ENCODE data around the gene OR1S2. TPM values are rescaled to one million over a fixed set of nuclear protein-coding genes. Genes with fewer than 3 reads are reported as not detected.

The OR1S2 gene
- total and polyA plus RNA-seq, 2 experiments from 2014 or later: not detected

DNA sequence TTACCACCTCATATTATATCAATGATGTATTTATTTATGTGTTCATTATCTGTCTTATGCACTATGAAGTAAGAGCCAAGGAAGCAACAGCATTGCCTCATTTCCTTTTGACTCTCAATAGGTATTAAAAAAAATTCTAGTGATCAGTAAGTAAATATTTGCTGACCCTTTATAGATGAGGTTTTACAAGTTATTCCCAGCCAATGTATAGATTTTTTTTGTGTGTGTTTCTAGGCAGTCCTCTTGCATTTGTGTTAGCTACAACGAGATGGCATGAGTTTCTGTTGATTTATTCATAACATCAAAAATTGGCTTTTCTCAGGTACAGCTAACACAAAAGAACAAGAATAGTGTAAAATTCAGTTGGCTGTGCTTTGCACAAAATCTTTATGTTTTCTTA, 4.7 kb downstream of the OR1S2 start:
- H3K4me1 ChIP-seq (ENCODE audit: insufficient read depth): no peaks in the 10 kb centered on the region
- in situ Hi-C loops (cut with MboI): no loop called here
- H3K4me2 ChIP-seq (ENCODE audit: unreplicated experiment): no peak overlapping the region
- H3F3A ChIP-seq (ENCODE audit: insufficient read depth): no peaks in the 10 kb centered on the region
- H2AFZ ChIP-seq: no peak overlapping the region
- no peak overlapping the region for H3K4me3 ChIP-seq
- 3 to 17% methylated on average over 1 of the region's 1 CpG for WGBS, 2 experiments (ENCODE audit: low coverage in 1 of 2, low lambda C conversion rate in 2 of 2, missing lambda C conversion rate in 2 of 2)
- H3K9ac ChIP-seq: no peak overlapping the region
- TF ChIP-seq EZH2phosphoT487 (IDR thresholded peaks at IDR 0.05; ENCODE audit: insufficient read depth, low read depth) (no peak), EZH2 (IDR thresholded peaks at IDR 0.05; ENCODE audit: insufficient read depth, poor library complexity, severe bottlenecking) (no peak)
- H3K36me3 ChIP-seq (ENCODE audit: low read depth): no peaks in the 10 kb centered on the region
- no peaks in the 10 kb centered on the region for H3K79me2 ChIP-seq (ENCODE audit: insufficient read depth)
- H3K27me3 ChIP-seq (replicated peaks; ENCODE audit: insufficient read depth): no peaks in the 10 kb centered on the region
- no peak for DNase-seq
- 0 out of 2 replicates have a peak, but pooled peaks cover 2% of the 10 kb centered on the region for H4K20me1 ChIP-seq (ENCODE audit: insufficient read depth)
- no peaks in the 10 kb centered on the region for H3K9me2 ChIP-seq (ENCODE audit: insufficient read depth)
- peaks cover 2% of the 10 kb centered on the region for H3K9me3 ChIP-seq (ENCODE audit: low read depth)
- H3K27ac ChIP-seq: no peak overlapping the region

DNA sequence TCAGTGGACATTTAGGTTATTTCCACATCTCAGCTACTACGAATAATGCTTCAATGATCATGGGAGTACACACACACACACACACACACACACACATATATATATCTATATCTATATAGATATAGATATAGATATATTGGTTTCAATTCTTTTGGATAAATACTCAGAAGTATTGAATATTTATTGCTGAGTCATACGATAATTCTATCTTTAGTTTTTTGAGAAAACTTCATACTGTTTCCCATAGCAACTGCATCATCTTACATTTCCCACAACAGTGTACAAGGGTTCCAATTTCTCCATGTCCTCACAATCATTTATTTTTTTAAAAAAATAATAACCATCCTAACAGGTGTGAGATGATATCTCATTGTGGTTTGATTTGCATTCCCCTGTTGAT, 8.0 kb downstream of the OR1S2 start:
- Histone ChIP-seq H3K4me3 (no peak overlapping the region), H3K27ac (no peak overlapping the region), H2AFZ (no peak overlapping the region), H3K36me3 (ENCODE audit: low read depth) (no peaks in the 10 kb centered on the region), H4K20me1 (ENCODE audit: insufficient read depth) (0 out of 2 replicates have a peak, but pooled peaks cover 2% of the 10 kb centered on the region), H3K9me3 (ENCODE audit: low read depth) (peaks cover 2% of the 10 kb centered on the region), H3K4me2 (ENCODE audit: unreplicated experiment) (no peak overlapping the region), H3K9me2 (ENCODE audit: insufficient read depth) (no peaks in the 10 kb centered on the region), H3K9ac (no peak overlapping the region), H3K79me2 (ENCODE audit: insufficient read depth) (no peaks in the 10 kb centered on the region), H3F3A (ENCODE audit: insufficient read depth) (no peaks in the 10 kb centered on the region), H3K27me3 (replicated peaks; ENCODE audit: insufficient read depth) (no peaks in the 10 kb centered on the region), H3K4me1 (ENCODE audit: insufficient read depth) (no peaks in the 10 kb centered on the region)
- 18 to 41% methylated on average over 2 of the region's 2 CpGs for WGBS, 2 experiments (ENCODE audit: low coverage in 1 of 2, low lambda C conversion rate in 2 of 2, missing lambda C conversion rate in 2 of 2)
- DNase-seq: no peak
- TF ChIP-seq EZH2phosphoT487 (IDR thresholded peaks at IDR 0.05; ENCODE audit: insufficient read depth, low read depth) (no peak), EZH2 (IDR thresholded peaks at IDR 0.05; ENCODE audit: insufficient read depth, poor library complexity, severe bottlenecking) (no peak)
- in situ Hi-C loops (cut with MboI): no loop called here

DNA sequence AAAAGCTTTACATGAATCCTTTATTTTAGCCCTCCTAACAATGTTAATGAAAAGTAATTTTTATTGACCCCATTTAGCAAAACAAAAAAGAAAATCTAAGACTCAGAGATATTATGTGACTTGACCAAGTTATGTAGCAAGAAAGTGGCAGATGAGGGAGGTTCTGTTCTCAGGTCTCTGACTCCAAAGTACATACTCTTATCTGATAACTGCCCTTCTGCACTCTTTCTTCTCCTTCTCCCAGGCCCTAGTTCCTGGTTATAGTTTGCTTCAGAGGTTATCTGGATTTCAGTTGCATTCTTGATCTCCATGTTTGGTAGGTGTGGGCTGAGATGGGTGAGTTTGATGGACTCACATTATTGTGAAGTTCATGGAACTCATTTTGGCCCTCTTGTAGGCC, 10.6 kb downstream of the OR1S2 start:
- no peak overlapping the region for H3K27ac ChIP-seq
- H3K4me2 ChIP-seq (ENCODE audit: unreplicated experiment): no peak overlapping the region
- no peak for TF ChIP-seq EZH2 (IDR thresholded peaks at IDR 0.05; ENCODE audit: insufficient read depth, poor library complexity, severe bottlenecking)
- no peak for TF ChIP-seq EZH2phosphoT487 (IDR thresholded peaks at IDR 0.05; ENCODE audit: insufficient read depth, low read depth)
- DNase-seq: no peak
- H3K4me3 ChIP-seq: no peak overlapping the region
- no peaks in the 10 kb centered on the region for H3K79me2 ChIP-seq (ENCODE audit: insufficient read depth)
- H2AFZ ChIP-seq: no peak overlapping the region
- no peak overlapping the region for H3K9ac ChIP-seq
- in situ Hi-C loops (cut with MboI): no loop called here
- H3K9me3 ChIP-seq (ENCODE audit: low read depth): peaks cover 2% of the 10 kb centered on the region
- no peaks in the 10 kb centered on the region for H3K4me1 ChIP-seq (ENCODE audit: insufficient read depth)
- H3K27me3 ChIP-seq (replicated peaks; ENCODE audit: insufficient read depth): no peaks in the 10 kb centered on the region
- no peaks in the 10 kb centered on the region for H3F3A ChIP-seq (ENCODE audit: insufficient read depth)
- H3K36me3 ChIP-seq (ENCODE audit: low read depth): no peaks in the 10 kb centered on the region
- no peaks in the 10 kb centered on the region for H3K9me2 ChIP-seq (ENCODE audit: insufficient read depth)
- H4K20me1 ChIP-seq (ENCODE audit: insufficient read depth): 0 out of 2 replicates have a peak, but pooled peaks cover 2% of the 10 kb centered on the region

DNA sequence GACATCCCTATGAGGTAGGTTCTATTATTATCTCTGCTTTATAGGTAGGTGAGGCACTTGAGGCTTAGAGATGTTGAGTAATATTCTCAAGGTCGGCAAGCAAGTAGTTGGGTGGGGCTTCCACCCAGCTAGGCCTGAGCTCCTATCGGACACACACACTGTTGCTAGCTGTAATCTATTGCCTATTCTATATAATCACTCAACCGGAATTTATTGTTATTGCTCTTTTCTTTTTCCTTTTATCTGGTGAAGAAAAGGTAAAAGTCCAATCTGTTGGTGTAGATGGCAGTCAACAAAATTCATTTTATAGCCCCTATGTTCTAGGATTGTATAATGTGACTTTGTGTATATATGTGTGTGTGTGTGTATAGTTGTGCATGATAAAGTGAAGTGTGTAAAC, 11.7 kb downstream of the OR1S2 start:
- H3K4me3 ChIP-seq: no peak overlapping the region
- H3K9ac ChIP-seq: no peak overlapping the region
- 19 to 26% methylated on average over 3 of the region's 3 CpGs for WGBS, 2 experiments (ENCODE audit: low coverage in 1 of 2, low lambda C conversion rate in 2 of 2, missing lambda C conversion rate in 2 of 2)
- no peaks in the 10 kb centered on the region for H3F3A ChIP-seq (ENCODE audit: insufficient read depth)
- TF ChIP-seq EZH2 (IDR thresholded peaks at IDR 0.05; ENCODE audit: insufficient read depth, poor library complexity, severe bottlenecking) (no peak), EZH2phosphoT487 (IDR thresholded peaks at IDR 0.05; ENCODE audit: insufficient read depth, low read depth) (no peak)
- no peaks in the 10 kb centered on the region for H3K9me2 ChIP-seq (ENCODE audit: insufficient read depth)
- no peak overlapping the region for H3K27ac ChIP-seq
- no peak overlapping the region for H3K4me2 ChIP-seq (ENCODE audit: unreplicated experiment)
- in situ Hi-C loops (cut with MboI): no loop called here
- no peaks in the 10 kb centered on the region for H4K20me1 ChIP-seq (ENCODE audit: insufficient read depth)
- no peak overlapping the region for H2AFZ ChIP-seq
- H3K36me3 ChIP-seq (ENCODE audit: low read depth): no peaks in the 10 kb centered on the region
- H3K9me3 ChIP-seq (ENCODE audit: low read depth): no peaks in the 10 kb centered on the region
- DNase-seq: no peak
- H3K79me2 ChIP-seq (ENCODE audit: insufficient read depth): no peaks in the 10 kb centered on the region
- no peaks in the 10 kb centered on the region for H3K27me3 ChIP-seq (replicated peaks; ENCODE audit: insufficient read depth)
- H3K4me1 ChIP-seq (ENCODE audit: insufficient read depth): no peaks in the 10 kb centered on the region

DNA sequence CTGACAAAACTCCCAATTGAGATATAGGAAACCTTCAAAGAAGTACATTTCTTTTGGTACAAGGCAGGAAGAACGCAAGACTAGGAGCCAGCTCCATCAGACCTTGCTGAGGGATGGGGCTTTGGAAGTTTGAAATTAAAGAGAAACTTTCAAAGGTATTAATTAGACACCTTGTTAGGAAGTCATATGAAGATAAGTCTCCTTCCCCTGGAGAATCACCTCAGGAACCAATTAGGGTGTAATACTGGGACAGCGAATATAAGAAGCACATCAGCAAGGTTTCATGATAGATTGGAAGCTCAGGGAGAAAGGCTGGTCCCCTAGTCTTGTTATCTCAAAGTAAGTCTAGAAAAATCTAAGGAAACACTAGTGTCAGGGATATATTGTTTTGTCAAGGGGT, 15.2 kb downstream of the OR1S2 start, which contains the start of gene OR9Q2:
OR9Q2 (plus strand) TSS at position 301 of the 400 bp plus-strand sequence. CDS start 1,421 bp downstream, outside the sequence.
- no peaks in the 10 kb centered on the region for H3K79me2 ChIP-seq (ENCODE audit: insufficient read depth)
- in situ Hi-C loops (cut with MboI): no loop called here

More for the DNA sequence above, 15.2 kb downstream of the OR1S2 start, which contains the start of gene OR9Q2:
- Histone ChIP-seq H3K4me3 (no peak within 1 kb of the TSS), H3F3A (ENCODE audit: insufficient read depth) (no peaks in the 10 kb centered on the region), H3K27ac (no peak within 1 kb of the TSS), H3K36me3 (ENCODE audit: low read depth) (no peaks in the 10 kb centered on the region), H4K20me1 (ENCODE audit: insufficient read depth) (no peaks in the 10 kb centered on the region), H3K4me2 (ENCODE audit: unreplicated experiment) (no peak within 1 kb of the TSS), H3K4me1 (ENCODE audit: insufficient read depth) (no peaks in the 10 kb centered on the region), H3K9ac (no peak within 1 kb of the TSS), H3K27me3 (replicated peaks; ENCODE audit: insufficient read depth) (no peaks in the 10 kb centered on the region), H3K9me3 (ENCODE audit: low read depth) (no peaks in the 10 kb centered on the region), H3K9me2 (ENCODE audit: insufficient read depth) (no peaks in the 10 kb centered on the region), H2AFZ (no peak within 1 kb of the TSS)
- 15 to 21% methylated on average over 2 of the region's 2 CpGs for WGBS, 2 experiments (ENCODE audit: low coverage in 1 of 2, low lambda C conversion rate in 2 of 2, missing lambda C conversion rate in 2 of 2)
- DNase-seq: no peak
- TF ChIP-seq EZH2phosphoT487 (IDR thresholded peaks at IDR 0.05; ENCODE audit: insufficient read depth, low read depth) (no peak), EZH2 (IDR thresholded peaks at IDR 0.05; ENCODE audit: insufficient read depth, poor library complexity, severe bottlenecking) (no peak)
